ENCODE data around the gene HACD2.

DNA sequence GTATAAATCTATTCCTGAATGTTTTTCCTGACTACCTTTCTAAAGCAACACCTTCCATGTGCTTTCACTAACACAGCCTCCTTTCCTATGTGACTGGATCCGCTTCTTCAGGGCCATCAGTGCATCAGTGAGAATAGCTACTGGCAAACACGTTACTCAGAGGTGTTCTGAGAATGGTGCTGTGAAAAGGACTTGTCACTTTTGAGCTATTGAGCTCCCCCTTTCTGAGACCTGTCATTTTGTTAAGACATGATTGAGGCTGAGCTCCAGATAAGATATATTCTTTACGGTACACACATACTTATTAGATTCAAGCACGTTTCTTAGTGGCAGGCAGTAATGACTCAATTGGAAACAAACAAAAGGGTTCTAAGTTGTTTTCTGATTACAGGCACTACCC lies 90.9 kb downstream of the HACD2 start:
- TF ChIP-seq EZH2phosphoT487 (IDR thresholded peaks at IDR 0.05; ENCODE audit: borderline replicate concordance) (no peak), CTCF (conservative IDR thresholded peaks at IDR 0.05; ENCODE audit: low read length) (no peak)
